ENCODE measurements around the gene COPE.
"Not testable (repeated sequence)": the region's sequence is repeated elsewhere in the genome, so short reads cannot be mapped to it uniquely, and the experiment has no call there.

Gene COPE

DNA sequence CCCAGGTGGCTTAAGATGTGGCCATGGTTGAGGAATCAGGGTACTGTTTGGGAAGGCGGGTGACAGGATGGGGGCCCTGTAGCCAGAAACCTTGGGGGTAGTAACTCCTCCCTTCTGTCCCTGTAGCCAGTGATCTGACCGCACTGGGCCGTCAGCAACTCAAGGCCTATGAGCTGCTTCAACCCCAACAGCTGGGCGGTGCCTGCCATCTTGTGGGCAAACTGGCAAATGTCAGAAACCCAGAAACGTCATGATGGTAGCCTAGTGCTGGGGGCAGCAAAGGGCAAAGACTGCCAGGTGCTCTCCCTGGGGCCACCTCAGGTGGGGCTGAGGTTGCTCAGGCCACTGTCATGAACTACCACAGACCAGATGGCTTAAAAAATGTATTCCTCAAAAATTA, 3.5 kb downstream of the COPE start:
- DNase-seq = peak; percentile 65 to 91 (median 82)
- intact Hi-C loops (cut with DNase I) = no loop called here

DNA sequence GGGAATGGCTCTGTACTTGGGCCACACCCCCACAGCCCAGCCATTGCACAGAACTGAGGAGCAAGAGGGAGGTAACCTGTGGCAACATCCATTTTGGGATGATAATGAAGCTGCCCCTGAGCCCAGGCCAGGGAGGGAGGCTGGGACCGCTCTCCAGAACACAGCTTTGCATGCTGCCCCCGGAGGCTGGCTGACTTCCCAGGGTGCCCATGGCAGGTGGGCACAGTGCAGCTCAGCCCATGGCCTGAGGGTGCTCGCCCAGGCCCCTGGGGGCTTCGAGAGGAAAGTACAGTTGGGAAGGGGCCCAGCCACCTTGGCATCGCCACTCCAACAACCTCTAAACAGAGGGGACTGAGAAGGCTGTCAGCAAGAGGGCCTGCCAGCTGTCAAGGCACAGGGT, 5.7 kb downstream of the COPE start:
- intact Hi-C loops (cut with DNase I) = no loop called here
- DNase-seq = no peak

DNA sequence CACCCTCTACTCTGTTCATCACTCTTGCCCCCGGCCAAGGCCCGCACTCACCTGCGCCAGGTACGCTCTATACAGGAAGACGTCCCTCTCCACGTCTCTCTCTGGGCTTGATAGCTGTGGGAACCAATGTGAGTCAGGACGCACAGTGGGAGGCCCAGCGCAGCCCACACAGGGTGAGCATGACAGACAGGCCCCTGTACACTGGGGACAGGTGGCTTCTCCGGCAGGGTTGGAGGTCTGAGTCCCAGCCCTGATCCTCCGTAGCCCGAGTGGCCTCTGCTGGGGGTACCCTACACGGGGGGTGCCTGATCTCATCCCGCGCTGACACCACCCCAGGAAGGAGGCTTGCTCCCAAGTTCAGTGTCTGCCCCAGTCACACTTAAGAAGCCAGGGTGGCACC, 6.3 kb downstream of the COPE start:
- DNase-seq = no peak
- intact Hi-C loops (cut with DNase I) = no loop called here

DNA sequence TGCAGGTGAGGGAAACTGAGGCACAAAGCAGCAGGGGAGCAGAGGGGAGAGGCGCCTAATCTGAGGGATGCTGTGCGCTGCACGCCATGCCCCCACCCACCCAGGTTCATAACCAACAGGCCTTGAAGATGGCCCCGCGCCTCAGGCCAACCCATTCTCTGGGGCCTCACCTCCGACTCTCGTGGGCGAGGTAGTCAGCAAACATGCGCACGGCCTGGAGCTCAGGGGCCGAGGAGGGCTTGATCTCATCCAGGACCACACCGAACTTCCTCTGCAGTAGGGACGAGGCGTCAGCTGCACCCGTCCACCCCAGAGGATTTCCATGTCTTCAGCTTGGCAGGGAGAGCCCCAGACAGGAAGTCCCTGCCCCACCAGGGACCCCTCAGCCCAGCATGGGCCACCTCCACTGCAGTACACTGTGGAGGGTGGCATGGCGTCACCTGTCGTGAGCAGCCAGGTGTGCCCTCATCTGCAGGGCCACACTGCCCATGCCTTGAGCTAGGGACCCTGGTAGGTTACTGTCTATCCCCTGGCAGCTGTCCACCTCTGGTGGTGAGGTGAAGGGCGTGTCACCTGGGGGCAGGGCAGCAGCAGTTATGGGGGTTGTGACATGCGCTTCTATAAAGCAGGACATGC, 8.3 kb downstream of the COPE start:
- intact Hi-C loops (cut with DNase I) = no loop called here
- DNase-seq = no peak

DNA sequence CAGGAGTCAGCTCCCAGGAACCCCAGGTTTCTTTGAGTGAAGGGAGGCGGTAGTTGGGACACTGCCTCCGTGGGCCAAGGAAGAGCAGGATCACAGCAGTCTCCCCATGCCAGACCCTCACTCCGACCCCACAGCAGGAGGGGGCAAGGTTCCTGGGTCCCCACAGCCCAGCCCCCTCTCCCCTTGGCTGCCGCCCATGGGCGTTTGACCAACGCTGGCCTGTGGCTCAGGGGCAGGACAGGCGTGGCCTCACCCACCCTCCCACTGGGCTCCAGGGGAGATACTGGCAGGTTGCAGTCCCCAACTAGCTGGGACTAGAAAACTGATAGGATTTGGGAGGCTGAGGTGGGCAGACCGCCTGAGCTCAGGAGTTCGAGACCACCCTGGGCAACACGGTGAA, 9.2 kb downstream of the COPE start:
- intact Hi-C loops (cut with DNase I) = no loop called here
- no peak for DNase-seq

DNA sequence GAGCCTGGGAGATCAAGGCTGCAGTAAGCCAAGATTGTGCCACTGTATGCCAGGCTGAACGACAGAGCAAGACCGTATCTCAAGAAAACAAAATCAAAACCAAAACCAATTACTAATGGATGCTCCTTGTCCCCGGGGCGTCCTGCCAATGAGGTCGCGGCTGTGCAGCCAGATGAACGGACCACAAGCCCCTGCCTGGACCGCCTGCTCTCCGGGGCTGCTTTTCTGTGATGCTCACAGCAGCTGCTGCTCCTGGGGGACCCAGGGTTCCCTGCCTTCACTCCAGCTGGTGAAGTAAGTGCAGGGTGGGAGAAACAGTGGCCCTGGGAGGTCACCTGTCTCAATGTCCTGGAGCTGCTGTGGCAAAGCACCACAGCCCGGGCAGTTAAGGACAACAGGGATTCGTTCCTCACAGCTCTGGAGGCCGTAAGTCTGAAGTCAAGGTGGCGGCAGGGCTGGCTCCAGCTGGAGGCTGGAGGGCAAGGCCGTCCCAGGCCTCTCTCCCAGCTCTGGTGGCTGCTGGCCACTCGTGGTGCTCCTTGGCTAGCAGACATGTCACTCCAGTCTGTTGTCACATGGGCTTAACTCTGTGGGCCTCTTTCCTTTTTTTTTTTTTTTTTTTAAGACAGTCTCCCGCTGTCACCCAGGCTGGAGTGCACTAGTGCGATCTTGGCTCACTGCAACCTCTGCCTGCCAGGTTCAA, 10.1 kb downstream of the COPE start:
- DNase-seq = peak in 5 of 42 donors; percentile 30 to 54 (median 45)
- intact Hi-C loops (cut with DNase I) = no loop called here

DNA sequence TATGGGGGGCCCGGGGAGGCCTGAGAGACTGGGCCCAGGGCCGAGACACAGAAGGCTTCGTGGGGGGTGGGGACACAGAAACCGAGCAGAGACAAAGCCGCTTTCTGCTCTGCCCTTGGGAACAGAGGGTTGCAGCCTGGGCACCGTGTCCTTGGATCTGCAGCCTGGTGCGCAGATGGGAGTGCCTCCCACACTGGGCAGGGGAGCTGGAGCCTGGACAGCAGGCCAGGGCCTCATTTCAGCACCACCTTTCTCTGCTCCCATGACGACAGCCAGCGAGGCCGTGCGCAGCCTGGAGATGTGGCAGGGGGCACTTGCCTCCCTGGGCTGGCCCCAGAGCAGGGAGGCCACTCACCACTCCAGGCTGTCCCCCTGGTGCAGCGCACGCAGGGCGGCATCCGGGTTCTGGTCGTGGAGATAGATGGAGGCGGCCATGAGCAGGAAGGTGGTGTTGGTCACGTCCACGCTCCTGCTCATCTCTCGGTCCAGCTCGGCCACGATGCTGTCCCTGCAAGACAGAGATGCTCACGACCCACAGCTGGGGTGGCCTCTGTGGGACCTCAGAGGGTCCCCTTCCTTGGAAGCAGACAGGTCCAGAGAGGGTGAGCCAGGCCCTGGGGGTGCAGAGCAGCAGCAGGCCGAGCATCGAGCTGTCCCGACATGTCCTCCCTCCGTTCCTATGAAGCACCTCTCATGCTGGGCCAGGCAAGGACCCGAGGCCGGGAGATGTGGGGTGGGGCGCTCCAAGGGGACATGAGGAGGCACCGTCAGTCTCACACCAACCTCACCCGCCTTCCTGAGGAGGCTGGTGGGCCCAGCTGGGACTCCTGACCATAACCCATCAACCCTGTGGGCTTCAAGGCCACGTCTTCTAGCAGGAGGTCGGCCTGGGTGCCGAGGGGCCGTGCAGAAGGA, 12.3 kb downstream of the COPE start:
- peak; percentile 58 to 93 (median 81) for DNase-seq
- intact Hi-C loops (cut with DNase I) = no loop called here

DNA sequence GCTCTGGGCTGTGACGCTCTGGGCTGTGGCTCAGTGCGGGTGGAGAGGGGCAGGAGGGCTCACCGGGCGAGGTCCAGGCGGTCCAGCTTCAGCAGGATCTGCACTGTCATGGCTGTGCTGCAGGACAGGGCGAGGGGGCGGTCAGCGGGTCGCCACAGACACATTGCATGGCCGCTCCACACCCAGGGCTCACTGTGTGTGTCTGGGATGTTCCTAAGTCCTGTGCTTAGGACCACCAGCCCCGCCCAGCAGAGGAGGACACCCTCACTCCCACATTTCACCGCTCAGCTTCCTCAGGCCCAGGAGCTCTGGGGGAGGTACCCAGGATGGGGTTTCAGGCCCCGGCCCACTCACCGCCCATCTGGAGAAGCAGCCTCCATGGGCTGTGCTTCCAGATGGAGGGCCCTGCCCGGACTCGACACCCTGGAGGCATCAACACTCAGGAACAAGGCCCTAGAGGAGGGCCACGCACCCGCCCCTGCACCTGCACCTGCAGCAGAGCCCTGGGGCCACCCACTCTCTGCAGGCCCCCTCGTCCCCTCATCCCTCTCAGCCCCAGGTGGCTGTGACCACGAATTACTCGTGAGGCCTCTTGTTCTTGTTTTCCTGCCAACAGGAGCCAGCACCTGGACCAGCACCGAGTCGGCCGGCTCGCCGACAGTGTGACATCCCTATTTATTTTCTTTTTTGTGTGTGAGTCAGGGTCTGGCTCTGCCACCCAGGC, 13.5 kb downstream of the COPE start:
- intact Hi-C loops (cut with DNase I) = no loop called here
- no peak for DNase-seq

DNA sequence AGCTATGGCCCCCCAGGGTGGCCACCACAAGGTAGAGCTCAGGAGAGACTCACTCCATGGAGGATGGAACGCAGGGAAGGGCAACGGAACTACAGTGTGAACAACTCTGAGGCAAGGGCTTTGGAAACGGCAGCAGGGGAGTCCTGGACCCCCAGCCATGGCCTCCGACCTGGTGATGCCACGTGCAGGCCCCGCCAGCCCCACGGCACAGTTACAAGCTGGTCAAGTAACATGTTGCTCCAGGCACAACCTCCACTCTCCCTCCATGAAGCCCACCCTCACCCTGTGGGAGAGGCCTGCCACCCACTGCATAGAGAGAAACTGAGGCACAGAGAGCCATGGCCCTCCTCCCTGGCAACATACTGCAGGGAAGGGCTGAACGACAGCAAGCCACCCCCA, 14.1 kb downstream of the COPE start:
- DNase-seq = no peak
- intact Hi-C loops (cut with DNase I) = no loop called here

DNA sequence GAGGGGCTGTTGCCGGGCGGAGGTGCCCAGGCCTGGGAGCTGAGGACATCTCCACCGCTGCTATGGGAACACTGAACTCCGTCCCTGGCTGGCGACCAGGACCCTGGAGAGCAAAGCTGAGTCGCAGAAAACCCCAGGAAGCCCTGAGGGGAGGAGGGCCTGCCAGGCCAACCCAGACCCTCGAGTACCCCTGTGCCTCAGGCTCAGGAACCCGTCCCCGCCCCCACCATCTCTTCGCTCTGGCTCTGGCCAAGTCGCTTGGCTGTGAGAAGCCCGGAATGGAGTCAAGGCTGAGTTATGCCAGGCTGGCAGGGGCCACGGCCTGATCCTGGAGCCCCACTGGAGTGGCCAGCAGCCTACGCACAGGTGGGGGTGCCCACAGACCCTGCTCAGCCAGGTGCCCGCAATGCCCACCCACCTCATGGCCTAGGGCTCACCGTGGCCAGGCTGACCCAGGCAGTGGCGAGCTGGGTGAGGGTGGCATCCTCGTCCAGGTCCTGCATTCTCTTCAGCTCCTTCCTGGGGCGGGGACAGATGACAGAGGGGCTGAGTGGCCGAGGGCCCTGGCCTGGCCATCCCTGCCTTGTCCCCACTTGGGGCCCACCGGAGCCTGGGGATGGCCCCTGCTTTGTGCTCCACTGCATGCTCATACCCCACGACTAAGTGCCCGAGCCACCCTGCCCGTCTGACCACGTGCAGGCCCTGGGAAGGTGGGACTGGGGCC, 14.7 kb downstream of the COPE start:
- DNase-seq = peak in 38 of 42 donors; percentile 21 to 84 (median 60)
- intact Hi-C loops (cut with DNase I) = no loop called here

DNA sequence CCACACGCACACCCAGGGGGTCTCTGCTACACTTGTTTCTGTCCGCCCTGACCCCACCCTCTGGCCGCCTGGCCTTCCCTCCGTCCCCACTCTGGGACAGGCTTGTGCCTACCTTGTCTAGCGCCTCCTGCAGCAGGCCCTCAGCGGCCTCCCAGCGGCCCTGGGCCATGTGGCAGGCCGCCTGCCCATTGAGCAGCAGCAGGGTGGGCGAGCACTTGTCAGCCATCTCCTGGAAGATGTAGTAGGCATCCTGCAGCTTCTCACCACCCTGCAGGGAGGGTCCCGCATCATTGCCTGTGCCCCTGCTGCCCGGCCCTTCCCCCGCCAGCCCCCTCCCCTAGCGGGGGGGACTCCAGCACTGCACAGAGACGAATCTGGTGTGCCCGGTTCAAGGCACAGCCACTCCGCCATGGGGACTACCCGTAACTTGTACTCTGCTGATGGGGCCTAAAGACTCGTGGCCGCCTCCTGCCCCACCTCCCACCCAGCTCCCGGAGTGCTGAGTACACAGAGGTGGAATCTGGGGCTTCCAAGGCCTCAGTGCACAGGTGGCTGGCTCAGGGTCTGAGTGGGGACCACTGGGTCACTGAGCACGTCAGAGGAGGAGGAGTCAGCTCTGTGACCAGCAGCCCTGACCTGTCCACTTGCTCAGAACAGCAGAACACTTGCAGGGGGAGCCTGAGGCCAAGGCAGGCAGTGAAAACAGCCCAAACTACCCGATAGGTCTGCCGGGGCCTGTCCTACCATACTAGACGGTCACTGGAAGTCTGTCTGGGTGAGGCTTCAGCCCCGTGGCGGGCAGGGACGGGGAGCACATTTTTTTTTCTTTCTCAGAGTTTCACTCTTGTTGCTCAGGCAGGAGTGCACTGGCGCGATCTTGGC, 15.8 kb downstream of the COPE start:
- no peak for DNase-seq
- intact Hi-C loops (cut with DNase I) = no loop called here

DNA sequence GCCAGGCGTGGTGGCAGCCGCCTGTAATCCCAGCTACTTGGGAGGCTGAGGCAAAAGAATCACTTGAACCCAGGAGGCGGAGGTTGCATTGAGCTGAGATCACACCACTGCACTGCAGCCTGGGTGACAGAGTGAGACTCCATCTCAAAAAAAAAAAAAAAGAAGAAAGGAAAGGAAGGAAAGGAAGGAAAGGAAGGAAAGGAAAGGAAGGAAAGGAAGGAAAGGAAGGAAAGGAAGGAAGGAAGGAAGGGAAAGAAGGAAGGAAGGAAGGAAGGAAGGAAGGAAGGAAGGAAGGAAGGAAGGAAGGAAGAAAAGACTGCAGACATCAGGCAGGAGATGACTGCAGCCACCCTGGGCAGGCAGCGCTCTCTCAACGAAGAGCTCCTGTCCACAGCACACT, 16.7 kb downstream of the COPE start:
- DNase-seq; intact Hi-C loops (cut with DNase I): not testable (repeated sequence)

DNA sequence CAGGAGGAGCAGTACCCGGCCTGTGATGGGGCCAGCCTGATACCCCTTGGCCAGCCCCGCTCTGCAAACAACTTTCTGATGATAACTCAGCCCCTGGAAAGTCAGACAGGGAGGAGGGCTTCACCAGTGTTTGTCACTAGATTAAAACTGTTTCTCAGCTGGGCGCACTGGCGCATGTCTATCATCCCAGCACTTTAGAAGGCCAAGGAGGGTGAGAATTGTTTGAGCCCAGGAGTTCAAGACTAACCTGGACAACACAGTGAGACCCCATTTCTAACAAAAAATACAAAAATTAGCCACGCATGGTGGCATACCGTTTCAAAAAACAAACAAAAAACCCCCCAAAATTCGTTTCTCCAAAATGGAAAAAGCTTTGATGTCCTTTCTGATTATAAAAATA, 17.7 kb downstream of the COPE start:
- intact Hi-C loops (cut with DNase I) = no loop called here
- DNase-seq = no peak

DNA sequence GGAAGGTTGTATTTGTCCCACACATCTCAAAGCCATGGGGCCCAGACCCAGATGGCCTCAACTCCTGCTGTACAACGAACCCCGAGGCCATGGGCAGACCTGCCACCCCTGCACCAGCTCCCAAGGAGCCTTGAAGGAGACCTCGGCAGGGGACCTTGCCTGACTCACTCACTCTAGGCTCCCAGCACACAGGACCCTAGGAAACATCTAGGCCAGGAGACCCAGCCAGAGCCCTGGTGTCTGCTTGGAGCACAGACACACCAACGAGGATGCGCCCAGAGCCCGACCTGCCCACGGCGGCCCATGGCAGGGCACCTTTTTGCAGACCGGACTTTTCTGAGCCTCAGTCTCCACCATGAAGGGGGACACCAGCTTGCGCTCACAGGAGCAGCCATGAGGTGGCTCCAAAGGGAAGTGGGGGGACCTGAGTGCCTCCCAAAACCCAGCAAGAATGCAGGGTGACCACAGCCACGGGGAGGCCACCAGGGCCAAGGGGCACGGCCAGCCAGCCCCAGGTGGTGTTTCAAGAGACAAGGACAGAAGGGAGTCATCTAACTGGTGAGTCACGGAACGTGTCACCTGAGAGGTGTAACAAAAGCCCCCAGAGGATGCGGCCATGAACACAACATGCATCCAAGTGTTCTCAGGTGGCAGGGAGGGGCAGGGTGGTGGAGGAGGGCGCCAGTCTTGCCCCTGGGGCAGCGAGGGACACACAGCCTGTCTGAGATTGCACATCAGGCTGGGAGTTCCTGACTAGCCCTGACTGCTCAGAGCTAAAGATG, 18.3 kb downstream of the COPE start:
- intact Hi-C loops (cut with DNase I) = no loop called here

DNA sequence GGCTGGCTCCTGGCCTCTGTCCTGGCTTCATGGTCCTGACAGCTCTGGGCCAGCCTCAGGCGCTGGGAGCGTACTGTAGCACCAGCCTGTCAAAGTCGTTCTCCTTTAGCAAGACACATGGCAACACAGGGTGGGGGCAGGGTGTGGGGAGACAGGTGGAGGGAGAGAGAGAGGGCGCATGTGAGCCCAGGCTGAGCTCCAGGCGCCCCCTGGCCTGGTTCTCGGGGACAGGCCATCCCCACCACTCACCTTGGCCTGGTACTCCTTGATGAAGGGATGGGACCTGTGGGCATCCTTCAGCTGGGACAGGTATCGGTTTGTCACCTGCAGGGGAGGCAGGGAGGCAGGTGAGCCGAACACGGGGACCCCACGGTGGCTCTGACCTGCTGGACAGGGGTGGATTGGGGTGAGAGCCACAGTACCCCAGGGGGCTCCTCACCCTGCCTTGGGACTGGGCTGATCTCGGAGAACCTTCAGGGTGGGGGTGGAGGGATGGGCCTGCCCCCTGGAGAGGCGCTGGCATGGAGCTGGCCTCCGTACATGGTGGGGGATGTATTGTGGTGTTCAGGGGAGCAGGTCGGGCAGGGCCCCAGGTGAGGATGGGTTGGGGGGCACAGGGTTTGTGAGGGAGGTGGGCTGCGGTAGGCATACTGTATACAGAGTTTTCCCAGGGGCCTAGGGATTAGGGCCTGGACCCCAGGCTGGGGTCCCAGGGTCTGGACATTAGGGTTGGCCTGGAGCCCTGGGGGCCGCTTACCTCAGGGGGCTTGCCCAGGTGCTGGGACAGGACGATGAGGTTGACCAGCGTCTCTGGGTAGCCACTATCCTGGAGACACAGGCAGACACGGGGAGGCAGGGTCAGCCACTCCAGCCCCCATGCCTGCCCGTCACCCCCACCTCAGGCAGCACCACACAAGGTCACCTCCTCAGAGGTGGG, 19.3 kb downstream of the COPE start:
- DNase-seq = no peak
- intact Hi-C loops (cut with DNase I) = no loop called here

More for the DNA sequence above, 18.3 kb downstream of the COPE start:
- DNase-seq = no peak

All from head of caudate nucleus (tissue), 42 donors.